Adrenal gland (tissue), 12 donors: ENCODE data around the gene CMTM8. TPM values are rescaled to one million over a fixed set of nuclear protein-coding genes. Genes with fewer than 3 reads are reported as not detected.

Experiments
- DNase-seq, 7 donors: peaks; one replicate each; pipeline ENCODE4 v3.0.0-alpha.2; 2019 to 2020
- H3K27ac ChIP-seq, 5 donors: fragments of 200-600 bp; sonication (generic) in 4 of 5; 1 replicate in 3 of 5; 2 replicates in 2 of 5; pipeline versions ENCODE4 v1.5.1 to v1.8.0; 2016 to 2020; ENCODE audit warnings: mild to moderate bottlenecking in 1 of 5
- H3K27me3 ChIP-seq: fragments of 200-600 bp; 2 replicates; pipeline ENCODE4 v1.8.0; 2021
- H3K36me3 ChIP-seq, 2 donors: fragments of 200-600 bp; replicated peaks in 1 of 2; 1 replicate in 1 of 2; 2 replicates in 1 of 2; pipeline versions ENCODE4 v1.5.1 to v1.8.0; 2018 to 2022
- H3K4me1 ChIP-seq, 2 donors: fragments of 200-600 bp; replicated peaks in 1 of 2; 1 replicate in 1 of 2; 2 replicates in 1 of 2; pipeline versions ENCODE4 v1.5.1 to v1.8.0; 2018 to 2021
- H3K4me3 ChIP-seq, 4 donors: fragments of 200-600 bp; sonication (generic) in 3 of 4; one replicate each; pipeline ENCODE4 v1.5.1; 2016 to 2018
- H3K9me3 ChIP-seq, 3 donors: fragments of 200-600 bp; sonication (generic) in 1 of 3; replicated peaks in 1 of 3; 1 replicate in 2 of 3; 2 replicates in 1 of 3; pipeline versions ENCODE4 v1.5.1 to v1.8.0; 2016 to 2021
- CTCF ChIP-seq, 6 experiments: fragments of 450-650 bp in 4 of 6; fragments of 200-600 bp in 2 of 6; sonication (generic) in 1 of 6; IDR thresholded peaks; 1 replicate in 5 of 6; 2 replicates in 1 of 6; pipeline versions ENCODE4 v1.5.1 to v1.8.0; 2016 to 2021; ENCODE audit warnings: antibody characterized with exemption in 6 of 6, mild to moderate bottlenecking in 2 of 6, moderate library complexity in 1 of 6
- POLR2A ChIP-seq, 2 donors: fragments of 450-650 bp; IDR thresholded peaks; one replicate each; pipeline ENCODE4 v1.6.1; 2017; ENCODE audit warnings: antibody characterized with exemption in 2 of 2, mild to moderate bottlenecking in 2 of 2, moderate library complexity in 1 of 2
- WGBS, 4 donors: extraction: QIAGEN DNeasy Blood & Tissue Kit in 2 of 4; methylation state at CpG; one replicate each; pipeline versions ENCODE4 v1.1.5 to v1.1.7; 2013 to 2017; 5-methylcytosine and 5-hydroxymethylcytosine counted together
- intact Hi-C, 2 donors: fragments of 100-400 bp; cut with DNase I; formaldehyde crosslinking; loops; one replicate each; pipeline versions ENCODE4 v1.14.1 to v1.15.0; 2022 to 2023
- polyA plus RNA-seq, 3 donors: library from polyadenylated mRNA; stranded (reverse); fragments of 200-250 nt in 2 of 3; fragments of 350-450 nt in 1 of 3; fragmentation: Illumina TruSeq in 1 of 3; extraction: RNeasy Lipid Tissue Mini Kit (QIAGEN cat#74804) in 1 of 3; gene quantifications; one replicate each; pipeline ENCODE4 v1.2.3, GENCODE V29; 2013 to 2014
- total RNA-seq, 9 donors: library from RNA; depleted of rRNA in 4 of 9; stranded (reverse); fragments of >200 nt in 4 of 9; fragments of 120-200 nt in 1 of 9; fragmentation: NEBNext Ultra II Directional in 1 of 9; extraction: Animal tissue kit (Norgen Biotek cat#: 25700) in 1 of 9; gene quantifications; one replicate each; pipeline versions ENCODE4 v1.1.0 to v1.2.4, GENCODE V29; 2013 to 2023
- donor health status: healthy with polysubstance abuse.
- donor health status: Bipolar disorder and iron deficiency.
- donor health status: DM: yes; HTN: yes; CAD: no.
- donor health status: DM: no; HTN: no; CAD: no.
- donor health status: DM: no; HTN: no; CAD: no.
- donor health status: DM: yes; HTN: yes; CAD: no.

The CMTM8 gene
- total and polyA plus RNA-seq, 12 donors: 3.3 to 24.1 (median 16.0) TPM

- intact Hi-C loops: no loop called here
- H3K4me1 ChIP-seq: peaks cover 0 to 26% of the 10 kb centered on the region in 2 donors
- WGBS, 4 donors: 90 to 93% (median 92%) methylated on average over 3 of the region's 3 CpGs
- no peak for DNase-seq
- no peak overlapping the region for H3K4me3 ChIP-seq
- H3K27me3 ChIP-seq: no peaks in the 10 kb centered on the region
- H3K36me3 ChIP-seq: no peaks in the 10 kb centered on the region
- no peak overlapping the region for H3K27ac ChIP-seq
- TF ChIP-seq CTCF (IDR thresholded peaks at IDR 0.05) (no peak), POLR2A (IDR thresholded peaks at IDR 0.05) (no peak)
- H3K9me3 ChIP-seq: no peaks in the 10 kb centered on the region
These were observed 65.7 kb downstream of the CMTM8 start for GRCh38 chr3:32303977-32304881.

- no peak overlapping the region for H3K27ac ChIP-seq
- no peak overlapping the region for H3K4me3 ChIP-seq
- WGBS, 4 donors: 88 to 94% (median 92%) methylated on average over 2 of the region's 2 CpGs
- H3K9me3 ChIP-seq: no peaks in the 10 kb centered on the region
- no peak for DNase-seq
- intact Hi-C loops: no loop called here
- no peaks in the 10 kb centered on the region for H3K27me3 ChIP-seq
- H3K4me1 ChIP-seq: peaks cover 6 to 29% of the 10 kb centered on the region in 2 donors
- no peaks in the 10 kb centered on the region for H3K36me3 ChIP-seq
- TF ChIP-seq POLR2A (IDR thresholded peaks at IDR 0.05): no peak
- no peak for TF ChIP-seq CTCF (IDR thresholded peaks at IDR 0.05)
These were observed 66.9 kb downstream of the CMTM8 start for GRCh38 chr3:32305361-32305876.

GRCh38 chr3:32306072-32306471 lies 67.6 kb downstream of the CMTM8 start:
- H3K27ac ChIP-seq: no peak overlapping the region
- H3K4me1 ChIP-seq: peaks cover 12 to 35% of the 10 kb centered on the region in 2 donors
- H3K36me3 ChIP-seq: no peaks in the 10 kb centered on the region
- H3K9me3 ChIP-seq: no peaks in the 10 kb centered on the region
- intact Hi-C loops: no loop called here
- no peak overlapping the region for H3K4me3 ChIP-seq
- no peak for TF ChIP-seq POLR2A (IDR thresholded peaks at IDR 0.05)
- TF ChIP-seq CTCF (IDR thresholded peaks at IDR 0.05): no peak
- no peaks in the 10 kb centered on the region for H3K27me3 ChIP-seq
- WGBS, 4 donors: 90 to 94% (median 92%) methylated on average over 3 of the region's 3 CpGs
- DNase-seq: no peak

- TF ChIP-seq POLR2A (IDR thresholded peaks at IDR 0.05) (no peak), CTCF (IDR thresholded peaks at IDR 0.05) (no peak)
- H3K4me1 ChIP-seq: peaks cover 19 to 32% of the 10 kb centered on the region in 2 donors
- H3K4me3 ChIP-seq: no peak overlapping the region
- no peak for DNase-seq
- intact Hi-C loops: no loop called here
- H3K36me3 ChIP-seq: no peaks in the 10 kb centered on the region
- H3K27ac ChIP-seq: no peak overlapping the region
- H3K27me3 ChIP-seq: no peaks in the 10 kb centered on the region
- H3K9me3 ChIP-seq: no peaks in the 10 kb centered on the region
- 78 to 88% (median 84%) methylated on average over 3 of the region's 3 CpGs for WGBS, 4 donors
These were observed 69.1 kb downstream of the CMTM8 start for GRCh38 chr3:32307591-32307990.
